OCI-LY7 (cell line): Measurements from ENCODE around the gene YIPF6. TPM values are rescaled to one million over a fixed set of nuclear protein-coding genes. Genes with fewer than 3 reads are reported as not detected.

Experiments used
- BruUV-seq: library from RNA; stranded (reverse); fragments of 400-500 nt; replicated peaks from 2 replicates; lab custom pipeline; 2021; lab: Mats Ljungman, UMichigan
- CTCF ChIA-PET: fragments of 300-600 bp; sonication (Branson Sonifier 250); formaldehyde crosslinking; loops from one replicate; lab custom pipeline; 2022; ENCODE audit warnings: antibody characterized with exemption; ENCODE audit not compliant: unreplicated experiment; lab: Charles Lee
- POLR2A ChIA-PET: fragments of 300-600 bp; sonication (Branson Sonifier 250); formaldehyde crosslinking; loops from one replicate; lab custom pipeline; 2022; ENCODE audit warnings: antibody characterized with exemption; lab: Charles Lee
- DNase-seq: peaks from one replicate; pipeline ENCODE4 v3.0.0-alpha.2; 2015; ENCODE audit warnings: low spot score
- H2AFZ ChIP-seq: fragments of 200-600 bp; sonication (generic), shearing (Covaris generic); 2 replicates; pipeline ENCODE4 v1.6.1; 2014; ENCODE audit warnings: mild to moderate bottlenecking, antibody characterized with exemption, low read length, moderate library complexity
- H3K27ac ChIP-seq: fragments of 200-600 bp; sonication (generic); 2 replicates; pipeline ENCODE4 v1.5.1; 2014; ENCODE audit warnings: mixed run types, low read depth, mild to moderate bottlenecking, moderate library complexity, low read length, inconsistent platforms; ENCODE audit not compliant: poor library complexity, severe bottlenecking
- H3K36me3 ChIP-seq: fragments of 200-600 bp; sonication (generic); 2 replicates; pipeline ENCODE4 v1.6.1; 2014; ENCODE audit warnings: mild to moderate bottlenecking, antibody characterized with exemption, low read length, moderate library complexity, mixed read lengths; ENCODE audit not compliant: insufficient read depth
- H3K4me1 ChIP-seq: fragments of 200-600 bp; sonication (generic); 2 replicates; pipeline ENCODE4 v1.5.1; 2014; ENCODE audit warnings: mild to moderate bottlenecking, low read length; ENCODE audit not compliant: insufficient read depth, poor library complexity, severe bottlenecking
- H3K4me2 ChIP-seq: fragments of 200-600 bp; sonication (generic); 2 replicates; pipeline ENCODE4 v1.6.1; 2014; ENCODE audit warnings: mild to moderate bottlenecking, low read length
- H3K4me3 ChIP-seq: fragments of 200-600 bp; sonication (generic); 2 replicates; pipeline ENCODE4 v1.5.1; 2014; ENCODE audit warnings: mild to moderate bottlenecking, low read depth, low read length; ENCODE audit not compliant: poor library complexity, severe bottlenecking
- H3K79me2 ChIP-seq: fragments of 200-600 bp; sonication (generic); 2 replicates; pipeline ENCODE4 v1.6.1; 2016; ENCODE audit warnings: low read depth, mild to moderate bottlenecking, low read length, moderate library complexity, mixed read lengths; ENCODE audit not compliant: insufficient read depth
- H3K9me2 ChIP-seq: fragments of 200-600 bp; sonication (generic); 2 replicates; pipeline ENCODE4 v1.6.1; 2016; ENCODE audit warnings: mild to moderate bottlenecking, low read length, mixed read lengths; ENCODE audit not compliant: insufficient read depth
- H3K9me3 ChIP-seq: fragments of 200-600 bp; sonication (generic); 2 replicates; pipeline ENCODE4 v1.6.1; 2014; ENCODE audit warnings: mild to moderate bottlenecking, mixed run types, low read length, mixed read lengths
- H4K20me1 ChIP-seq: fragments of 200-600 bp; sonication (generic); 2 replicates; pipeline ENCODE4 v1.6.1; 2014; ENCODE audit warnings: mild to moderate bottlenecking, antibody characterized with exemption, low read length, moderate library complexity, mixed read lengths; ENCODE audit not compliant: insufficient read depth
- EZH2phosphoT487 ChIP-seq: fragments of 200-600 bp; sonication (generic); IDR thresholded peaks from 2 replicates; pipeline ENCODE4 v1.6.1; 2018; ENCODE audit warnings: low read depth, borderline replicate concordance, mild to moderate bottlenecking, mixed run types, antibody characterized with exemption, low read length, moderate library complexity, mixed read lengths
- intact Hi-C: fragments of 100-400 bp; cut with micrococcal nuclease; formaldehyde crosslinking; loops from one replicate; pipeline ENCODE4 v1.10.0; 2022; ENCODE audit not compliant: unreplicated experiment
- total RNA-seq, 2 experiments: library from RNA; depleted of rRNA in 1 of 2; stranded (reverse); fragments of >200 nt in 1 of 2; shearing (Covaris generic) in 1 of 2; gene quantifications; 2 replicates each; pipeline ENCODE4 v1.2.3, GENCODE V29; 2014 to 2022
- TF ChIP-seq, protein P1 (sequence below): fragments of 200-600 bp; sonication (generic); conservative IDR thresholded peaks from 2 replicates; pipeline ENCODE4 v1.5.1; 2014; ENCODE audit warnings: mild to moderate bottlenecking, antibody characterized with exemption, low read length, moderate library complexity, mixed read lengths

The YIPF6 gene
- total RNA-seq, 2 experiments from 2014 or later = 7.2 to 14.7 TPM

DNA sequence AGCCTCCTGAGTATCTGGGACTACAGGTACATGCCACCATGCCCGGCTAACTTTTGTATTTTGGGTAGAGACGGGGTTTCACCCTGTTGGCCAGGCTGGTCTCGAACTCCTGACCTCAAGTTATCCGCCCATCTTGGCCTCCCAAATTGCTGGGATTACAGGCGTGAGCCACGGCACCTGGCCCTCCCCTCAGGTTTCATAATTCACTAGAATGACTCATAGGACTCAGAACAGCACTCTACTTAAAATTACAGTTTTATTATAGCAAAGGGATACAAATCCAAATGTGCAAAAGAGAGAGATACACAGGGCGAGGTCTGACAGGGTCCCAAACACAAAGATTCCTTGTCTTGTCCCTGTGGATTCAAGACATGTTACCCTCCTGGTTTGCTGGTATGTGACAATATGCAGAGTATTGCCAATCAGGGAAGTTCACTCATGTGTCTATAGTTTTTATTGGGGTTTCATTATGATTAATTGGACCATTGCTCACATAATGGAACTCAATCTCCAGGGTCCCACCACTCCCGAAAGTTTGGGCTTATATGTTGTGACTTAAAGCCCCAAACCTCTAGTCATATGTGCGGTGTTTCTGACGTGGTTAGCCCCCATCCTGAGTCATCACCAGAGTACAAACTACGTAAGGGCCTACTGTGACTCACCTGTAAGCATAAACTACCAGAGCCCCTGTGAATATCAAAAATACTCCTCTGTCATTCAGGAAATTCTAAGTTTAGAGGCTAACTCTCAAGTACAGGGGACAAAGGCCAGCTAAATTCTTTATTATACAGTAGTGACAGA lies 5.2 kb downstream of the YIPF6 start:
- no peak for TF ChIP-seq EZH2phosphoT487
- TF ChIP-seq, protein P1, sequence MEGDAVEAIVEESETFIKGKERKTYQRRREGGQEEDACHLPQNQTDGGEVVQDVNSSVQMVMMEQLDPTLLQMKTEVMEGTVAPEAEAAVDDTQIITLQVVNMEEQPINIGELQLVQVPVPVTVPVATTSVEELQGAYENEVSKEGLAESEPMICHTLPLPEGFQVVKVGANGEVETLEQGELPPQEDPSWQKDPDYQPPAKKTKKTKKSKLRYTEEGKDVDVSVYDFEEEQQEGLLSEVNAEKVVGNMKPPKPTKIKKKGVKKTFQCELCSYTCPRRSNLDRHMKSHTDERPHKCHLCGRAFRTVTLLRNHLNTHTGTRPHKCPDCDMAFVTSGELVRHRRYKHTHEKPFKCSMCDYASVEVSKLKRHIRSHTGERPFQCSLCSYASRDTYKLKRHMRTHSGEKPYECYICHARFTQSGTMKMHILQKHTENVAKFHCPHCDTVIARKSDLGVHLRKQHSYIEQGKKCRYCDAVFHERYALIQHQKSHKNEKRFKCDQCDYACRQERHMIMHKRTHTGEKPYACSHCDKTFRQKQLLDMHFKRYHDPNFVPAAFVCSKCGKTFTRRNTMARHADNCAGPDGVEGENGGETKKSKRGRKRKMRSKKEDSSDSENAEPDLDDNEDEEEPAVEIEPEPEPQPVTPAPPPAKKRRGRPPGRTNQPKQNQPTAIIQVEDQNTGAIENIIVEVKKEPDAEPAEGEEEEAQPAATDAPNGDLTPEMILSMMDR = no peak
- Histone ChIP-seq H3K4me1 (peaks cover 7% of the 10 kb centered on the region), H3K27ac (no peak overlapping the region), H3K79me2 (peaks cover 10% of the 10 kb centered on the region), H3K4me3 (no peak overlapping the region), H3K9me3 (no peaks in the 10 kb centered on the region), H3K36me3 (no peaks in the 10 kb centered on the region), H3K9me2 (no peaks in the 10 kb centered on the region), H2AFZ (no peak overlapping the region), H3K4me2 (no peak overlapping the region), H4K20me1 (no peaks in the 10 kb centered on the region)
- ChIA-PET POLR2A (no interaction called here), CTCF (no interaction called here)
- DNase-seq = no peak
- intact Hi-C loops = no loop called here
- no TSS peak for BruUV-seq

DNA sequence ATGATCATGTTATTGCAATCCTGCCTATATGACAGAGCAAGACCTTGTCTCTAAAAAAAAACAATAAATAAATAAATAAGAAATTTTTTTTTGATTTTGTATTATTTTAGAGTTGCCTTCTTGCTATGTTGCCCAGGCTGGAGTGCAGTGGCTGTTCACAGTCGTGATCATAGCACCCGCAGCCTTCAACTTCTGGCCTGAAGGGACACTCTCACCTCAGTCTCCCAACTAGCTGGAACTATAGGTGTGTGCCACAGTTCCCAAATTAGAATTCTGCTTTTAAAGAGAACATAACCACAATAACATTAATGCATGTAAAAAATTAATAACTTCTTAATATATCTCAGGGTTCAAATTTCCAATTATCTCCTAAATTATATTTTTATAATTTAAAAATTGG lies 7.8 kb downstream of the YIPF6 start:
- Histone ChIP-seq H3K4me3 (no peak overlapping the region), H3K27ac (no peak overlapping the region), H3K9me2 (no peaks in the 10 kb centered on the region), H3K9me3 (no peaks in the 10 kb centered on the region), H3K4me1 (no peaks in the 10 kb centered on the region), H3K4me2 (no peak overlapping the region), H3K36me3 (peaks cover 9% of the 10 kb centered on the region; the same call in 1 of the 2 replicates), H3K79me2 (no peaks in the 10 kb centered on the region), H4K20me1 (no peaks in the 10 kb centered on the region), H2AFZ (no peak overlapping the region)
- POLR2A ChIA-PET = no interaction called here
- CTCF ChIA-PET = no interaction called here
- intact Hi-C loops = no loop called here
- DNase-seq = no peak
- no TSS peak for BruUV-seq
- no peak for TF ChIP-seq EZH2phosphoT487
- TF ChIP-seq, protein P1 = no peak

DNA sequence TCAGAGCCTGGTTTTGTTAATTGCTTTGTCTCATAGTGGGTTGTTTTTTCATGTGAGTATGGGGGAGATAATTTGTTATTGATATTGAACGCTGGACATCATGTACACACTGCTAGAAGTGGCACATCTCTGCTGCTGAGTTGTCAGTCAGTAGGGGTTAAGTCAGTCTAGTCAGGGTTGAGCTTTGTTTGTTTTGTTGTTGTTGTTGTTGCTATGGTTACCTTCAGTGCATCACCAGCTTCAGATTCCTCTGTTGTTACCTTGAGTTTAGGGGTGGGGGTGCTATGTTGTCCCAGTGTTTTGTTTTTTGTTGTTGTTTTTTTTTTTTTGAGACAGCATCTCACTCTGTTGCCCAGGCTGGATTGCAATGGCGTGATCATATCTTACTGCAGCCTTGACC lies 9.9 kb downstream of the YIPF6 start:
- Histone ChIP-seq H3K27ac (no peak overlapping the region), H3K36me3 (peaks cover 23% of the 10 kb centered on the region), H3K4me1 (no peaks in the 10 kb centered on the region), H3K79me2 (no peaks in the 10 kb centered on the region), H3K9me3 (no peaks in the 10 kb centered on the region), H3K9me2 (no peaks in the 10 kb centered on the region), H3K4me3 (no peak overlapping the region), H4K20me1 (no peaks in the 10 kb centered on the region), H3K4me2 (no peak overlapping the region), H2AFZ (no peak overlapping the region)
- intact Hi-C loops = no loop called here
- no TSS peak for BruUV-seq
- TF ChIP-seq EZH2phosphoT487 = no peak
- TF ChIP-seq, protein P1 = no peak
- CTCF ChIA-PET = interaction anchor here (0.6 kb wide), 1 partner anchor 319 kb away, joined by 3 read pairs; no protein-coding TSS in a partner anchor
- POLR2A ChIA-PET = no interaction called here
- no peak for DNase-seq
